ENCODE results near the gene SLC17A6.

The SLC17A6 gene

GRCh38 chr11:22331771-22332170 lies 6.4 kb upstream of the SLC17A6 start:
- H2BK12ac ChIP-seq (ENCODE audit: low read length), result no peak overlapping the region
- no peaks in the 10 kb centered on the region for H3K4me1 ChIP-seq (ENCODE audit: control insufficient read depth in 1 of 2, insufficient read depth in 2 of 2, low read length in 2 of 2)
- H3K9me3 ChIP-seq (ENCODE audit: insufficient read depth, low read depth, low read length), result no peaks in the 10 kb centered on the region
- peak in 1 of 2 donors; percentile 36 for DNase-seq
- no peak overlapping the region for H2AFZ ChIP-seq (ENCODE audit: insufficient read depth, low read length, poor library complexity)
- no peak overlapping the region for H3K4ac ChIP-seq (ENCODE audit: low read depth, low read length)
- H2BK5ac ChIP-seq (ENCODE audit: low read depth, low read length, poor library complexity), result no peak overlapping the region
- no CpG with 5 or more reads among the region's 4 CpGs for WGBS (ENCODE audit: extremely low coverage, insufficient coverage, insufficient read length)
- H4K91ac ChIP-seq (ENCODE audit: low read depth, low read length), result no peak overlapping the region
- H4K8ac ChIP-seq (ENCODE audit: low read depth, low read length), result no peak overlapping the region
- H3K79me1 ChIP-seq (ENCODE audit: low read length), result no peaks in the 10 kb centered on the region
- H3K18ac ChIP-seq (ENCODE audit: low read length), result no peak overlapping the region
- no peak overlapping the region for H3K23ac ChIP-seq (ENCODE audit: low read length)
- H3K4me2 ChIP-seq (ENCODE audit: low read length), result no peak overlapping the region
- H3K14ac ChIP-seq (ENCODE audit: low read length), result no peak overlapping the region
- no peak overlapping the region for H3K4me3 ChIP-seq (ENCODE audit: low read depth, low read length)
- no peak overlapping the region for H2AK5ac ChIP-seq (ENCODE audit: low read length)
- no peaks in the 10 kb centered on the region for H3K36me3 ChIP-seq (ENCODE audit: control insufficient read depth in 1 of 2, insufficient read depth in 2 of 2, low read length in 2 of 2)
- no peak overlapping the region for H4K12ac ChIP-seq (ENCODE audit: low read depth, low read length)
- no peaks in the 10 kb centered on the region for H3K79me2 ChIP-seq (ENCODE audit: control insufficient read depth, insufficient read depth, low read length, poor library complexity)
- no peak overlapping the region for H3K9ac ChIP-seq (ENCODE audit: low read length)
- H3K27ac ChIP-seq (ENCODE audit: low read depth, low read length), result no peak overlapping the region
- no peaks in the 10 kb centered on the region for H3K27me3 ChIP-seq (ENCODE audit: insufficient read depth, low read length)
- no peak overlapping the region for H2BK120ac ChIP-seq (ENCODE audit: insufficient read depth, low read length, poor library complexity)

- H3K79me1 ChIP-seq (ENCODE audit: low read length), result no peaks in the 10 kb centered on the region
- DNase-seq, result no peak
- H3K27me3 ChIP-seq (ENCODE audit: insufficient read depth, low read length), result peaks cover 9% of the 10 kb centered on the region
Observed at GRCh38 chr11:22336587-22336986, 1.6 kb upstream of the SLC17A6 start.

GRCh38 chr11:22339611-22340010 lies 1.4 kb downstream of the SLC17A6 start:
- WGBS (ENCODE audit: extremely low coverage, insufficient coverage, insufficient read length), result no CpG with 5 or more reads among the region's 9 CpGs

More at GRCh38 chr11:22336587-22336986, 1.6 kb upstream of the SLC17A6 start:
- Histone ChIP-seq H3K27ac (ENCODE audit: low read depth, low read length) (no peak overlapping the region), H3K14ac (ENCODE audit: low read length) (no peak overlapping the region), H4K91ac (ENCODE audit: low read depth, low read length) (no peak overlapping the region), H2BK12ac (ENCODE audit: low read length) (no peak overlapping the region), H3K36me3 (ENCODE audit: control insufficient read depth in 1 of 2, insufficient read depth in 2 of 2, low read length in 2 of 2) (no peaks in the 10 kb centered on the region), H3K79me2 (ENCODE audit: control insufficient read depth, insufficient read depth, low read length, poor library complexity) (no peaks in the 10 kb centered on the region), H2BK5ac (ENCODE audit: low read depth, low read length, poor library complexity) (no peak overlapping the region), H2AFZ (ENCODE audit: insufficient read depth, low read length, poor library complexity) (no peak overlapping the region), H3K4me3 (ENCODE audit: low read depth, low read length) (no peak overlapping the region), H2AK5ac (ENCODE audit: low read length) (no peak overlapping the region), H3K4ac (ENCODE audit: low read depth, low read length) (no peak overlapping the region), H3K4me2 (ENCODE audit: low read length) (no peak overlapping the region), H3K9me3 (ENCODE audit: insufficient read depth, low read depth, low read length) (no peaks in the 10 kb centered on the region), H3K4me1 (ENCODE audit: control insufficient read depth in 1 of 2, insufficient read depth in 2 of 2, low read length in 2 of 2) (peaks cover 0 to 2% of the 10 kb centered on the region in 2 experiments), H3K23ac (ENCODE audit: low read length) (no peak overlapping the region), H4K12ac (ENCODE audit: low read depth, low read length) (no peak overlapping the region), H2BK120ac (ENCODE audit: insufficient read depth, low read length, poor library complexity) (no peak overlapping the region), H4K8ac (ENCODE audit: low read depth, low read length) (no peak overlapping the region), H3K9ac (ENCODE audit: low read length) (no peak overlapping the region), H3K18ac (ENCODE audit: low read length) (no peak overlapping the region)

GRCh38 chr11:22340235-22340634 lies 2.1 kb downstream of the SLC17A6 start:
- Histone ChIP-seq H3K4ac (ENCODE audit: low read depth, low read length) (no peak overlapping the region), H2BK5ac (ENCODE audit: low read depth, low read length, poor library complexity) (no peak overlapping the region), H4K91ac (ENCODE audit: low read depth, low read length) (no peak overlapping the region), H3K27me3 (ENCODE audit: insufficient read depth, low read length) (peaks cover 35% of the 10 kb centered on the region), H3K9me3 (ENCODE audit: insufficient read depth, low read depth, low read length) (peaks cover 2% of the 10 kb centered on the region), H3K14ac (ENCODE audit: low read length) (no peak overlapping the region), H2BK120ac (ENCODE audit: insufficient read depth, low read length, poor library complexity) (no peak overlapping the region), H2AK5ac (ENCODE audit: low read length) (no peak overlapping the region), H3K4me1 (ENCODE audit: control insufficient read depth in 1 of 2, insufficient read depth in 2 of 2, low read length in 2 of 2) (peaks cover 0 to 4% of the 10 kb centered on the region in 2 experiments), H2BK12ac (ENCODE audit: low read length) (no peak overlapping the region), H3K4me3 (ENCODE audit: low read depth, low read length) (no peak overlapping the region), H3K36me3 (ENCODE audit: control insufficient read depth in 1 of 2, insufficient read depth in 2 of 2, low read length in 2 of 2) (no peaks in the 10 kb centered on the region), H3K4me2 (ENCODE audit: low read length) (no peak overlapping the region), H3K9ac (ENCODE audit: low read length) (no peak overlapping the region), H4K8ac (ENCODE audit: low read depth, low read length) (no peak overlapping the region), H4K12ac (ENCODE audit: low read depth, low read length) (no peak overlapping the region), H3K23ac (ENCODE audit: low read length) (no peak overlapping the region), H3K79me1 (ENCODE audit: low read length) (no peaks in the 10 kb centered on the region), H3K18ac (ENCODE audit: low read length) (no peak overlapping the region), H2AFZ (ENCODE audit: insufficient read depth, low read length, poor library complexity) (no peak overlapping the region), H3K79me2 (ENCODE audit: control insufficient read depth, insufficient read depth, low read length, poor library complexity) (no peaks in the 10 kb centered on the region), H3K27ac (ENCODE audit: low read depth, low read length) (no peak overlapping the region)
- DNase-seq, result no peak
- no CpG with 5 or more reads among the region's 6 CpGs for WGBS (ENCODE audit: extremely low coverage, insufficient coverage, insufficient read length)

More at GRCh38 chr11:22339611-22340010, 1.4 kb downstream of the SLC17A6 start:
- Histone ChIP-seq H3K14ac (ENCODE audit: low read length) (no peak overlapping the region), H4K91ac (ENCODE audit: low read depth, low read length) (no peak overlapping the region), H3K4ac (ENCODE audit: low read depth, low read length) (no peak overlapping the region), H3K79me1 (ENCODE audit: low read length) (no peaks in the 10 kb centered on the region), H2AK5ac (ENCODE audit: low read length) (no peak overlapping the region), H3K9ac (ENCODE audit: low read length) (no peak overlapping the region), H4K8ac (ENCODE audit: low read depth, low read length) (no peak overlapping the region), H3K27ac (ENCODE audit: low read depth, low read length) (no peak overlapping the region), H3K4me3 (ENCODE audit: low read depth, low read length) (no peak overlapping the region), H3K9me3 (ENCODE audit: insufficient read depth, low read depth, low read length) (peaks cover 2% of the 10 kb centered on the region), H2AFZ (ENCODE audit: insufficient read depth, low read length, poor library complexity) (no peak overlapping the region), H4K12ac (ENCODE audit: low read depth, low read length) (no peak overlapping the region), H3K18ac (ENCODE audit: low read length) (no peak overlapping the region), H3K23ac (ENCODE audit: low read length) (no peak overlapping the region), H2BK12ac (ENCODE audit: low read length) (no peak overlapping the region), H2BK5ac (ENCODE audit: low read depth, low read length, poor library complexity) (no peak overlapping the region), H2BK120ac (ENCODE audit: insufficient read depth, low read length, poor library complexity) (no peak overlapping the region), H3K36me3 (ENCODE audit: control insufficient read depth in 1 of 2, insufficient read depth in 2 of 2, low read length in 2 of 2) (no peaks in the 10 kb centered on the region), H3K79me2 (ENCODE audit: control insufficient read depth, insufficient read depth, low read length, poor library complexity) (no peaks in the 10 kb centered on the region), H3K27me3 (ENCODE audit: insufficient read depth, low read length) (peaks cover 35% of the 10 kb centered on the region), H3K4me1 (ENCODE audit: control insufficient read depth in 1 of 2, insufficient read depth in 2 of 2, low read length in 2 of 2) (peaks cover 0 to 4% of the 10 kb centered on the region in 2 experiments), H3K4me2 (ENCODE audit: low read length) (no peak overlapping the region)
- DNase-seq, result no peak
